Mucosa of rectum (tissue), 2 donors: Measurements from ENCODE around the gene CALM3.
"Not testable (repeated sequence)": the region's sequence is repeated elsewhere in the genome, so short reads cannot be mapped to it uniquely, and the experiment has no call there.

ENCODE experiments used
- H3K27ac ChIP-seq, 2 donors: one replicate each; pipeline ENCODE4 v1.7.0; 2013; ENCODE audit warnings: inconsistent platforms in 2 of 2, low read depth in 2 of 2, low read length in 2 of 2
- H3K27me3 ChIP-seq, 2 donors: one replicate each; pipeline ENCODE4 v1.7.0; 2013; ENCODE audit warnings: low read length in 2 of 2; ENCODE audit not compliant: control insufficient read depth in 2 of 2, insufficient read depth in 2 of 2
- H3K36me3 ChIP-seq, 2 donors: one replicate each; pipeline ENCODE4 v1.7.0; 2013; ENCODE audit warnings: low read length in 2 of 2; ENCODE audit not compliant: control insufficient read depth in 2 of 2, insufficient read depth in 2 of 2
- H3K4me1 ChIP-seq, 2 donors: one replicate each; pipeline ENCODE4 v1.7.0; 2013; ENCODE audit warnings: low read length in 2 of 2, mild to moderate bottlenecking in 1 of 2; ENCODE audit not compliant: control insufficient read depth in 2 of 2, insufficient read depth in 2 of 2
- H3K4me3 ChIP-seq, 2 donors: one replicate each; pipeline ENCODE4 v1.7.0; 2013; ENCODE audit warnings: low read length in 2 of 2
- H3K9ac ChIP-seq, 2 donors: one replicate each; pipeline ENCODE4 v1.7.0; 2013; ENCODE audit warnings: low read length in 2 of 2, low read depth in 1 of 2, mild to moderate bottlenecking in 1 of 2
- H3K9me3 ChIP-seq, 2 donors: one replicate each; pipeline ENCODE4 v1.7.0; 2013; ENCODE audit warnings: low read length in 2 of 2; ENCODE audit not compliant: control insufficient read depth in 2 of 2
- donor health status: healthy.
- donor health status: Normal muscosa, but diverticular disease.

Gene CALM3

DNA sequence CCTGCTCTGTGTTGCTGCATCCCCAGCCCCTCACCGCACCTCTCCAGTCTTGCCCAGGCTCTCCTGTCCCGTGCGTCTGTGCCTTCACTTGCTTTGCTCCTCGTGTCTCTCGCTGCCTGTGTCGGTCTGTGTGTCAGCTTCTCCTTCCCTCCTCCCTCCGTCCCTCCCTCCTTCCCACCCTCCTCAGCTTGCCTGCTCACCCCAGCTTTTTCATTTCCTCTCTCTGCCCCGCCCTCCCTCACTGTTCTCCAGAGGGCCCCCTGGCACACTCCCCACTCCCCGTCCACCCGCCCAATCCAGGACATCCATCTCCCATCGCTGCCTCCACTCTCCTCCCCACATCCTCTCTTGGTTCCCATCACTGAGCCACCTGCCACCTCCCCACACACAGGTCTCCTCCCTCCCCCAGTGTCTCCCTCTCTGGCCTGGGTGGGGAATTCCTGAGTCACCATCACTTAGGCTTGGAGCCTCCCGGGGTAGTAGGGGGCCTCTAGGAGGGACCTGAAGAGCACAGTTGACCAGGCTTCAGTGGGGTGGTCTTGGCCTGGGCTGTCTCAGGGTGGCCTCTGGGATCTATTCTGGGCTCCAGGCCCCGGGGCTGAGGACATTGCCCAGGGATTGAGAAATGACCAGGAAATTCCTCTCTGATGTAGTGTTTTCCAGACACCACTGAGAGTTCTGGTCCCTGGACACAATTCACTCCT lies 24.0 kb downstream of the CALM3 start, which contains the start of gene PTGIR:
Gene PTGIR, minus strand, starts transcription at position 132 of the 704 bp plus-strand sequence. CDS start 864 bp downstream, outside the sequence.
- Histone ChIP-seq H3K4me3 (peak within 1 kb of the TSS in 1 of 2 donors; percentile 35), H3K36me3 (no peaks in the 10 kb centered on the region), H3K27me3 (peaks cover 0 to 3% of the 10 kb centered on the region in 2 donors), H3K9me3 (no peaks in the 10 kb centered on the region), H3K27ac (peak within 1 kb of the TSS; percentile 59 to 65), H3K4me1 (peaks cover 2 to 7% of the 10 kb centered on the region in 2 donors), H3K9ac (no peak within 1 kb of the TSS)

GRCh38 chr19:46625731-46626130 lies 24.6 kb downstream of the CALM3 start:
- no peak overlapping the region for H3K9ac ChIP-seq
- no peaks in the 10 kb centered on the region for H3K9me3 ChIP-seq
- peaks cover 0 to 3% of the 10 kb centered on the region in 2 donors for H3K27me3 ChIP-seq
- H3K27ac ChIP-seq, result peak overlapping the region in 1 of 2 donors; percentile 65
- no peak overlapping the region for H3K4me3 ChIP-seq
- H3K4me1 ChIP-seq, result peaks cover 2% of the 10 kb centered on the region in 2 donors
- no peaks in the 10 kb centered on the region for H3K36me3 ChIP-seq

DNA sequence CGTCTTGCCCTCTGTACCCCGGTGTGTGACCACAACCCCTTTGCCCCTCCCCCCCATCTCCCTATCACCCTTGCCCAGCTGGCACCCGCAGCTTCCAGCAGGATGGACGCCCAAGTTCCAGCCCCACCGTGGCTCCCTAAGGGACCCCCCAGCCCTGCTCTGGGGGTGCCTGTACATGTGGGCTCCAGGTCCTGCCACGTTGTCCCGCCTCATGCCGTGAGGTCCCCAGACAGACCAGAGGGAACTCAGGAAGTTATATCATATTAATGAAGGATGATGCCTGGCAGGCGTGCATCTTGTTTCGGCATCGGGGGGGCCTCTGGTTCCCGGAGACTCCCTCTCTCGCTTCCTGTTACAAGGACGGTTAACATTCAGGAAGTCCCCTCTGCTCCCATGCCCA lies 25.3 kb downstream of the CALM3 start:
- no peaks in the 10 kb centered on the region for H3K9me3 ChIP-seq
- H3K27me3 ChIP-seq, result peaks cover 4 to 5% of the 10 kb centered on the region in 2 donors
- no peak overlapping the region for H3K4me3 ChIP-seq
- H3K36me3 ChIP-seq, result no peaks in the 10 kb centered on the region
- no peak overlapping the region for H3K9ac ChIP-seq
- peaks cover 2% of the 10 kb centered on the region in 2 donors for H3K4me1 ChIP-seq
- H3K27ac ChIP-seq, result no peak overlapping the region

DNA sequence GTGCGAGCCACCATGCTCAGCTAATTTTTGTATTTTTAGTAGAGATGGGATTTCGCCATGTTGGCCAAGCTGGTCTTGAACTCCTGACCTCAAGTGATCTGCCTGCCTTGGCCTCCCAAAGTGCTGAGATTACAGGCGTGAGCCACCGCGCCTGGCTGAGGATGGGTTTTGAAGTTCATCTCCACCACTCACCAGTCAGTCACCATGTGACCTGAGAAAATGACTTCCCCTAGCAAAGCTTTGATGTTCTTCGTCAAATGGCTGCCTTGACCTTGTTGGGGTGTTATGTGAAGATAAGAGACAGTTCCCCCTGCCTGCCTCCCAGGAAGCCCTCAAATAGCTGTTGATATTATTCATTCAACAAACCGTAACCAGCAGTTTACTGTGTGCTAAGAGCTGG lies 27.8 kb downstream of the CALM3 start:
- not testable (repeated sequence) for H3K27ac ChIP-seq, H3K9me3 ChIP-seq, H3K4me3 ChIP-seq, H3K9ac ChIP-seq, H3K36me3 ChIP-seq
- H3K4me1 ChIP-seq, result peaks cover 10 to 11% of the 10 kb centered on the region in 2 donors
- H3K27me3 ChIP-seq, result peaks cover 15 to 18% of the 10 kb centered on the region in 2 donors

- H3K9ac ChIP-seq, result no peak overlapping the region
- H3K27me3 ChIP-seq, result peaks cover 16 to 18% of the 10 kb centered on the region in 2 donors
- H3K9me3 ChIP-seq, result no peaks in the 10 kb centered on the region
- H3K36me3 ChIP-seq, result no peaks in the 10 kb centered on the region
- peaks cover 9 to 12% of the 10 kb centered on the region in 2 donors for H3K4me1 ChIP-seq
- no peak overlapping the region for H3K27ac ChIP-seq
- no peak overlapping the region for H3K4me3 ChIP-seq
Measured at GRCh38 chr19:46629546-46630025, 28.5 kb downstream of the CALM3 start.

- H3K36me3 ChIP-seq, result no peaks in the 10 kb centered on the region
- no peak overlapping the region for H3K9ac ChIP-seq
- H3K9me3 ChIP-seq, result no peaks in the 10 kb centered on the region
- H3K4me3 ChIP-seq, result no peak overlapping the region
- peaks cover 9 to 12% of the 10 kb centered on the region in 2 donors for H3K4me1 ChIP-seq
- no peak overlapping the region for H3K27ac ChIP-seq
- H3K27me3 ChIP-seq, result peaks cover 18 to 22% of the 10 kb centered on the region in 2 donors
Measured at GRCh38 chr19:46630586-46631205, 29.6 kb downstream of the CALM3 start.

DNA sequence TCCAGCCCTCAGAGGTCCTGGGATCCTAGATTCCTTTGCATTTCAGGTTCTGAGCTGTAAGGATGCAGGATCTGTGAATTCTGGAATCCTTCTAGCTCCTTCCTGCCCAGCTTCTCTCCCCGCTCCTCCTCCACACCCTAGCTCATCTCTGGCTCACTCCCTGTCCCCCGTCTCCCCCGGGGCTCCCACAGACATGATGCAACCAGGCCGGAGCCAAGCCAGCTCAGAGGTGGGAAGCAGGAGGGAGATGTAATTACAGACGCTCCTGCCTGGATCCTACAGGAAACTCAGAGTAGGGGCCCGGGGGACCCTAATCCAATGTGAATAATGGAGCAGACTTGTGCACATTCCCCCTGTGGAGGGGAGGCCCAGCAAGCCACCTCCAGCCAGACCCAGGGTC lies 30.4 kb downstream of the CALM3 start:
- Histone ChIP-seq H3K36me3 (no peaks in the 10 kb centered on the region), H3K27me3 (peaks cover 23 to 26% of the 10 kb centered on the region in 2 donors), H3K9me3 (no peaks in the 10 kb centered on the region), H3K27ac (no peak overlapping the region), H3K4me3 (no peak overlapping the region), H3K4me1 (peaks cover 9 to 12% of the 10 kb centered on the region in 2 donors), H3K9ac (no peak overlapping the region)

DNA sequence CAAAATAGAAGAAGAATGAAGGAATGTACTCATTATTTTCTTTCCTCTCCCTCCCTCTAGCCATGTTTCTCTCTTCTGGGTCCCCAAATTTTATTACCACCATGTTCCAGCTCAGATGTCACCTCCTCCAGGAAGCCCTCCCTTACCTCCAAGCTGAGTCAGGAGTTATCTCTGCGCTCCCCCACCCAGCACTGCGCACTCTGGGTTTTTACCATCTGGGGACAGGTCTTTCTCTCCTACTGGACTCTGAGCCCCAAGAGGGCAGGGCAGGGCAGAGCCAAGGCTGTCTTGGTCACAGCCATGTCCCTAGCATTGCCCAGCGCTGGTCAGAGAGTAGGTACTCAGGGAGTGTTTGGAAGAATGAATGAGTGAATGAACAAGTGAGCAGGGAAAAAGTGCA lies 32.0 kb downstream of the CALM3 start:
- H3K9ac ChIP-seq, result no peak overlapping the region
- no peak overlapping the region for H3K27ac ChIP-seq
- peaks cover 32 to 35% of the 10 kb centered on the region in 2 donors for H3K27me3 ChIP-seq
- peaks cover 9 to 13% of the 10 kb centered on the region in 2 donors for H3K4me1 ChIP-seq
- no peaks in the 10 kb centered on the region for H3K9me3 ChIP-seq
- no peak overlapping the region for H3K4me3 ChIP-seq
- no peaks in the 10 kb centered on the region for H3K36me3 ChIP-seq

GRCh38 chr19:46634045-46634655 lies 33.0 kb downstream of the CALM3 start:
- H3K4me3 ChIP-seq, result peak overlapping the region; percentile 14 to 71
- H3K27me3 ChIP-seq, result peaks cover 35 to 43% of the 10 kb centered on the region in 2 donors
- no peak overlapping the region for H3K27ac ChIP-seq
- peaks cover 10 to 21% of the 10 kb centered on the region in 2 donors for H3K4me1 ChIP-seq
- H3K36me3 ChIP-seq, result no peaks in the 10 kb centered on the region
- no peaks in the 10 kb centered on the region for H3K9me3 ChIP-seq
- no peak overlapping the region for H3K9ac ChIP-seq
